ELF-1 (cell line): Measurements from ENCODE around the gene MKNK2.

Experiments used
- DNase-seq: peaks from one replicate; pipeline ENCODE4 v3.0.0-alpha.2; 2016; ENCODE audit warnings: low read depth, low spot score

The MKNK2 gene

DNA sequence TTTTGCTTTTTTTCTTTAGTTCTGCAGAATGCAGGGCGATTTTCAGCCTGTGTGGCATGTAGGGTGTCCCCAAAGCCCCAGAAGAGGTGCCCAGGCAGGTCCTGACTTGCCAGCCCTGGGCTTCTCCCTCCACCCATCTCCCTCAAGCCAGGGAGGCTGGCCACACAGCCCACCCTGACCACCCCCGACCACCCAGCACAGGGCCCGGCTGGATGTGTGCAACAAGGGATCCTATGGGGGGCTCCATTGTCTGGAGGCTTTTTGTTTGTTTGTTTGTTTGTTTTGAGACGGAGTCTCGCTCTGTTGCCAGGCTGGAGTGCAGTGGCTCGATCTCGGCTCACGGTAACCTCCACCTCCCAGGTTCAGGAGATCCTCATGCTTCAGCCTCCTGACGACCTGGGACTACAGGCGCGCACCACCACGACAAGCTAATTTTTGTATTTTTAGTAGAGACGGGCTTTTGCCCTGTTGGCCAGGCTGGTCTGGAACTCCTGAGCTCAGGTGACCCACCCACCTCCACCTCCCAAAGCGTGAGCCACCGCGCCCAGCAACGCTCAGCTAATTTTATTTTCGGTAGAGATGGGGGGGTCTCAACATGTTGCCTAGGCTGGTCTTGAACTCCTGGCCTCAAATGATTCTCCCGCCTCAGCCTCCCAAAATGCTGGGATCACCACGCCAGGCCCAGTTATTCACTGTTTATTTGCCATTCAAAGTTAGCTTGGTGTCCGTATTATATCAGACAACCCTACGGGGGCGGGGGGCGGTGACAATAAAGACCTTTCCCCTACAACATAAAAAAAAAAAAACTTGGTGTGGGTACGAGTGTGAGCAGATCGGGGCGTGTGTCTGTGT, 7.8 kb upstream of the MKNK2 start:
- no peak for DNase-seq

DNA sequence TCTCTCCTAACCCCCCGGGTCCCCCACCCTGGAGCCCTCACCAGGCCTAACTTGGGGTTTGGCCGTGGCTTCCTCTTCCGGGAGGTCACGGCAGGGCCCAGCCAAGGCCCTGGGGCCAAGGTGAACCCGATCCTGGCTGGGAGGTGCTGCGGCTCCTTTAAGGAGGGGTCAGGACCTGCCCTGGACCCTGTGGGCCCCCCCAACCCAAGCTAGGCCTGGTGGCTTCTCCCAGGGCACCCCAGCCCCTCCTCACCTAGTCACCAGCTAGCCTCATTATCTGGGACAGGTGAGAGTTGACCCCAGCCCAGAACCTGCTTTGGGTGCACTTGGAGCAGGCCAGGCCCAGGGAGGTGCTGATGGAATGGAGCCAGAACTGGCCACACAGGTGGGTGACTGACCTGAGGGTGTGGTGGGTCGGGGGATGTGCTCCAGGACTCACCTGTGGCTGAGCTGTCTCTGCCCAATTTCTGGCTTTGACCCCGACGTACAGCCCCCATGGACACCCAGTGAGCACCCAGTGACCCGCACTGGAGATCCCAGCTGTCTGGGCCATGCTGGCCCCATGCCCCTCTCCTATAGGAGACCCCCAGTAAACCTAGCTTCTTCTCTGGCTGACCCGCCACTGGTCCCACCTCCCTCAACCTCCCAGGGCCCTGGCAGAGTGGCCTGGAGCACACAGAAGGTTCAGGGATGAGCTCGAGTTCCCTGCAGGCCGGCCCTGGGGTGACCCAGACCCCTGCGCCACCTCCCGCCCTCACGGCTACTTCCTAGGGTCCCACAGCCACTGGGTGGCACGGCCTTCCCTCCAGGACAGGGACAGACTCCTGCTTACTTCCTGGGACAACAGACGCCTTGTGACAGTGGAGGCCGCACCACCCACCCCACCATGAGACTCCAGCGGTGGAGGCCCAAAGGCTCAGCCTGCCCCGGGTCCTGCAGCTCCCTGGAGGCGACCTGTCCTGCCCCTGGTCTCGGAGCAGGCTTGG, 6.7 kb upstream of the MKNK2 start:
- DNase-seq: no peak

DNA sequence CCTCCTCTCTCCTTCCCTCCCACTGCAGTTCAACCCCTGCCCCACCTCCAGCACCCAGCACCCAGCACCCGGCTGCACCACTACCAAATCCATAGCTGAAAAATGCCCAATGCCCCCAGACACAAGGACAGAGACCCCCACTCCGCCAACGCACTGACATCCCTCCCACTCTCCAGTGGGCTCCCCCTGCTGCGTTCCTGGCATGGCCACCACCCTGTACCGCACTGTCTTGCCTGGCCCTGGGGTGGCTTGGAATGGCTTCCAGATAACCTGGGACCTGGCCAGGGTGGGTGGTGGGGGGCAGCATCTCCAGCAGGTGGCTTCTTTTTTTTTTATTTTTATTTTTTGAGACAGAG, 5.8 kb upstream of the MKNK2 start:
- no peak for DNase-seq

DNA sequence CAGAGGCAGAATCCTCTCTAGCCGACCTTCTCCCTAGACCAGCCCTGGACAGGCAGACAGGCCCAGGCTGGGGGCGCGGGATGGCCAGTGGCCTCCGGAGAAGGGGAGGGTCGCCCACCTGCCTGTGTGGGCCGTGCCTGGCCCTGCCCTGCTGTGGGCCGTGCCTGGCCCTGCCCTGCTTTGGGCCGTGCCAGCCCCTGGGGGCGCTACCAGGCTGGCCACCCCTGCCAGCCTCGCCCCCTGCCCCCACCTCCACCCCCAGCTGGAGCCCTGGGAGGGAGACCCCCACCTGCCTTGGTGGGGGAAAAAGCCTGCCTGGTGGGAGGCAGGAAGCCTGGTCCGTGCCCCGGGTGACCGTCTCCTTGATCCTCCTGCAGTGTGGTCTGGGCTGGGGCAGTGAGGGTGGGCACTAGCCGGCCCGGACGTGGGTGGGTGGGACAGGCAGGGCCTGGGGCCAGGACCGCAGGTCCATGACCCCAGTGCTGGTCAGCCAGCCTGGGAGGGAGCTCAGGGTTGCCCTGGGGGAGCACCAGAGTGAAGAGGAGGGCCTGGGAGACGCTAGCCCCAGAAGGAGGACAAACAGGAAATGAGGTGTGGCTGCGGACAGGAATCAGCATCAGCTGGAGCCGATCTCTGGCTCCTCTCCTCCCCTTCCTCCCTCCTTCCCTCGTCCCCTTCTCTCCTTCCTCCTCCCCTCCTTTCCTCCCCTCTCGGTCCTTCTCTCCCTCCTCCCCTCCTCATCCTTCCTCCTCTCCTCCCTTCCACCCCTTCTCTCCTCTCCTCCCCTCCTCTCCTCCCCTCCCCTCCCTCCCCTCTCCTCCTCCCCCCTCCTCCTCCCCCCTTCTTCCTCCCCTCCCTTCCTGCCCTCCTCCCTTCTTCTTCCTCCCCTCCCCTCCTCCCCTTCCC, 5.1 kb upstream of the MKNK2 start:
- no peak for DNase-seq

DNA sequence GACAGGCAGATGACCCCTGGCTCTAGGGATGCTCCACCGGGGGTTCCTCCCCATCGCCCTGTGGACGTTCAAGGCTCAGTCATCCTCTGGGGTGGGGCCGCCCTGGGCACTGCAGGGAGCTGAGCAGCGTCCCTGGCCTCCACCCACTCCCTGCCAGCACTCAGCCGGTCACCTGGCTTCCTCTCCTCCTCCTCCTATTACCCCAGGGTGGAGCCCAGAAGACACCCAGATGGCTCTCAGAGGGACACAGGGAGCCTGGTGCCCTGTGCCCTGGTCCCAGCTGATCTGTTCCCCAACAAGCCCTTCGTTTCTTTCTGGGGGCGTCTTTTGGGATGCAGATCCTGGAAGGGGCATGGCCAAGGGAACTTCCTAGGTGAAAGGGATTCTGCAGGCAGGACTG, 3.7 kb upstream of the MKNK2 start:
- DNase-seq: no peak

DNA sequence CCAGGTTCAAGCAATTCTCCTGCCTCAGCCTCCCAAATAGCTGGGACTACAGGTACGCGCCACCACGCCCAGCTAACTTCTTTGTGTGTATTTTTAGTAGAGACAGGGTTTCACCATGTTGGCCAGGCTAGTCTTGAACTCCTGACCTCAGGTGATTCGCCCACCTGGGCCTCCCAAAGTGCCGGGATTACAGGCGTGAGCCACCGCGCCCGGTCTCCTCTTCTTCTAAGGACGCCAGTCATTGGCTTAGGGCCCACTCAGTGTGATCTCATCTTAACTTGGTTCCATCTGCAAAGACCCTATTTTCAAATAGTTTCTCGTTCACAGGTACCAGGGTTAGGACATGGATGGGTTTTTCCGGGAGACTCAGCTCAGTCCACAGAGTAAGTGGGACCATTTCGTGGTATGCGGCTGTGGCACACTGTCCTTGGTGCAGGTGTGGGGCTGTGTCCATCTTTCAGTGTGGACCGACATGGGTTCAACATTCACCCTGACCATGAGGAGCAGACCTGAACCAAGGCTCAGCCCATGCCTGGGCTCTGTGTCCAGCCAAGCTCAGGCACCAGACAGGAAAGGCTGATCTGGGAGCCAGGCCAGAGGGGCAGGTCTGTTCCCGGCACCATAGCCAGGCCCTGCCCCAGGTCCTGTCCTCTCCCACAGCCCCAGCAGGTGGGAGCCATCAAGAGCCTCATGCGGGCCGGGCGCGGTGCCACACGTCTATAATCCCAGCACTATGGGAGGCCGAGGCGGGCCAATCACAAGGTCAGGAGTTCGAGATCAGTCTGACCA, 2.8 kb upstream of the MKNK2 start:
- DNase-seq: no peak

DNA sequence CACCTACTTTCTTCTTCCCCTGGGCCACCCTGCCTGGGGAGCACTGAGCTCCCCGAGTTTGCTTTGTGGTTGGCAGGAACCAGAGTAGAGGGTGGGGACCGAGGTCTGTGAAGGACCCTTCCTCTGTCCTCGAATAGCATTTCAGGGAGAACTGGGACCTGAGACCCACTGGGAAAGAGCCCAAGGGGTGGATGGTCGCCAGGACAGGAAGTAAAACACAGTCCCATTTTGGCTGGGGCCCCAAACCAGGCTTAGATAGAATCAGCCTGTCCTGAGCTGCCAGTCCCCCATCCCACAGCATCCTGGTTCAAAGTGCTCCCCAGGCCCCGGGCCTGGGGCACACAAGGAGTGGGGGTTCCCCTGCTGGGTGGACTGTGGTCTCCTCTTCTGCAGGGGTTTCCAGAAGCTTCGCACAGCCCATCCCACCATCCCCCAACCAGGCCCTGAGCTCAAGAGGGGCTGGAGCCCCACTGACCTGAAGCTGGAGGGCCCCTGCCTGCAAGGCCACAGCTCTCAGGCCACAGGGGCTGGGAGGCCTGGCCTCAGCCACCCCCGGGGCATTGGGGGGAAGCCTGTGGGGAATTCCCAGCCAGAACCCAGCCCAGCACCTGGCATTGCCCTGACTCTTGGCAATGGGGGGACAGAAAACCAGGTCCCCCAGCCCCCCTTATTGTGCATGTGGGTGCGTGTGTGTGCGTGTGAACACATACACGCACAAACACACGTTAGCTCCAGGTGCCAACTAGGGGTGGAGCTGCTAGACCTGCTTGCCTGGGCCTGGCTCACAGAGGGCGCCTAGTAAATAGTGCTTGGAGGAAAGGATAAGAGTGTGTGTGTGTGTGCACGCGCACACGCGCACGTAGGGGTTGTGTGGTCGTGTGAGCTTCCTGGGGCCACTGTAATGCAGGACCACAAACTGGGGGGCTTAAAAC, 995 bp upstream of the MKNK2 start:
- no peak for DNase-seq

DNA sequence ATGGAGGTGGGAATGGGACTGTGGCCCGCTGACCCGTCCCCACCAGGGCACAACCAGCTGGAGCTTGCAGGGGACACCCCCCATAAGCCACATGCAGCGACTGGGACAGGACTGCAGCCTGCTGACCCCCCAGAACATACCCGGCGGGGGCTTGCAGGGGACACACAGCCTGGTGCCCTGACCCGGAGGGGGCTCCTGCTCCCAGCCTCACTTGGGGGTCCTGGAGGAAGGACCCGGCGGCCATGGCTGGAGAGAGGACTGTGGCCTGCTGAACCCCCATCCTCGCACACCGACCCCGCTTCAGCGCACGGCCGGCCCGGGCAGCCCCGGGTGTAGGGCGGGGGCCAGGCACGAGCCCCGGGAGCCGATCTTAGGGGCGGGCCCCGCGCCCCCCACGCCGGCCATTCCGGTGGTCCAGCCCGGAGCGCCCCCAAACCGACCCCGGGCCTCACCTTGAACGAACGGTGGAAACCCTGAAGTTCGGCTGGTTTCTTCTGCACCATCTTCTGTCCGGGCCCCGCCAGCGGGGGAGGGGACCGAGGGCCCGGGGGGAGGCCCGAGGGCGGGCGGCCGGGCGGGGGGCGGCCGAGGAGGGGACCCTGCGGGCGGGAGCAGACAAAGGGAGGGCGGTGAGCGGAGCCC, 574 bp downstream of the MKNK2 start:
- DNase-seq: no peak

DNA sequence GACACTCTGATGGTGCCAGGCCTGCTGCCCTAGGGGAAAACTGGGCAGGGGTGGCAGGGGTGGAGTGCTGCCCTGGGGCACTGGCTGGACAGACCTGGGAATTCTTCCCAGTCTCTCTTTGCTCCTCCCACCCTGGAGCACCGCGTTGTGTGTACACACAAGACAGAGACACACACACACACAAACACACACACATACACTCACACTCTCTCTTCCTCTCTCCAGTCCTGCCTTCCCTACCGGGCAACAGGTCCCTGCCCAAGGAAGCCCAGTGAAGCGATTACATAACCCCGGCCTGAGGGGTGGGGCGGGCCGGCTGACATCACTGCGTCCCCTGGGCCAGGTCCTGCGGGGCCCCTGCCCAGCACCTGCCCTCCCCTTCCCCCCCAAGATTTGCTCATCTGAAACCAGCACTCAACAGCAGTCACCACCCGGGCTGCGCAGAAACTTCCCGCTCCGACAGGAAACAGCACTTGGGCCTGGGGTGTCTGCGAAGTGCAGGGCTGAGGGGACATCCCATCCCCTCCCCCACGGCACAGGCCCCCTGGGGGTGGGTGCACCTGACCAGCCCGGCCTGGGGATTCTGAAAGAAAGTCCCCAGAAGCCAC, 1.2 kb downstream of the MKNK2 start:
- DNase-seq: peak; percentile 78

DNA sequence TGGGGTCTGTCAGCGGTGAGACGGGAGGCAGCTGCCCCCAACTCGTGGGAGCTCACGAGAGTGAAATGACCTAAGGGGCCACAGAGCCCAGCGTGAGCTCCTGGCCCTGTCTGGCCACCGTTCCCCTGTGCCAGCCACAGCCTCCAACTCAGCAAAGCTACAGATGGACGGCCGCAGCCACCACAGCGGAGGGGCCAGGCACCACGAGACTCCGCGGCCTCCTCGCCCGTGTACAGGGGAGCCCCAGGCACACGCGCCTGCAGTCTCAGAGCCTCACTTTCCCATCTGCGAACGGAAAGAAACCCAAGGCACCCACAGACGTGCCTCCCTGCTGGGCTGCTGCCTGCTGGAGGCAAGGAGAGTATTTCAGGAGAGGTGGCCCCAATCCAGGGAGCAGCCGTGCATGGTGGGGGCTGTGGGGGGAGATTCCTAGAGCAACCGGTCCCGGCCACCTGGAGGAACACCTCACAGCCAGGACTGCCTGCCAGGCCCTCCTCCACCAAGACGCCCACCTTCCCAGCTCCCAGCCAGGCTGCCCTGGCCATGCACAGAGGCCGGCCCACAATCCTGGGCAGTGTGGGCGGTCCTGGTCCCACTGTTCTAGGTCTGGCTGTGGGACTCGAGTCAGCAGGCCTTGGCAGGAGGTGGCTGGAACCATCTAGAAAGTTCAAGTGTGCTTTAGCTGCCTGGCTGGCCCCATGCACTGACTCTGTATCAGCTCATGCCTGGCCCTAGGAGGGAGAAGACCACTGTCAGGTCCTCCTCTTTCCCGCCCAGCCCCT, 1.9 kb downstream of the MKNK2 start:
- no peak for DNase-seq

DNA sequence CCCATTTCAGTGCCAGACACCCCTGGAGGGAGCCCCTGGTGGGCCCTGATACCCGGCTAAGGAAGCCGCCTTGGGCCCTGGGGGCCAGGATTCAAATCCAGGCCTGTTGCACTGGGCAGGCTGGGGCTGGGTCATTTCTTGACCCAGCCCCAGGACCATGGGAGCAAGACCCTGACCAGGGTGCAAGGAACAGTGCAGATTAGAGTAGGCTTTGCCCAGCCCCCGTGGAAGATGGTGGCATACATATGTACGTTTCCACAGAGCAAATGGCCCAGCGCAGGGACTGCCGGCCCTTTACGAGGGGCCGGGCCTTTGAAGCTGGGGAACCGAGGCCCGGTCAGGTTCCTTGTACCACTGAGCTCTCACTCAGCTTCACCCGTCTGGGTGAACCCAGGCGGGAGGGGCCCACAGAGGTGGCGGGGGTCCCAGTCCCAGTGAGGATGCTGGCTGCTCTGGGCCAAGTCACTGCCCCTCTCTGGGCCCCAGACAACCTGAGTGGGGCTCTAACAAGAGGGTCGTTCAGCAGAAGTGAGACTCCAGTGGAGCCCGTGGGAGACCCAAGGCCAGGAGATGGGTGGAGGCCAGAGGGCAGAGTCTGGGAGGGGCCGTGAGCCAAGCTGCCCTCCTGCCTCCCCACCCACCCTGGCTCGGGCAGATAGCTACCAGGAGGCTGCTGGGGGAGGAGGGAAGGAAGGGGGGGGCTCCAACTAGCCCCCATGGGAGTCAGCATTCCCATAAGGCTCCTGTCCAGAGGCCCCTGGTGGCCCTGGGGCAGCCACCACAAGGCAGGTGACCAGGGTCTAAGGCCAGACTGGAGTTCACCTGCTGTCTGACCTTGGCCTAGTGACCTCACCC, 2.7 kb downstream of the MKNK2 start:
- DNase-seq: no peak

DNA sequence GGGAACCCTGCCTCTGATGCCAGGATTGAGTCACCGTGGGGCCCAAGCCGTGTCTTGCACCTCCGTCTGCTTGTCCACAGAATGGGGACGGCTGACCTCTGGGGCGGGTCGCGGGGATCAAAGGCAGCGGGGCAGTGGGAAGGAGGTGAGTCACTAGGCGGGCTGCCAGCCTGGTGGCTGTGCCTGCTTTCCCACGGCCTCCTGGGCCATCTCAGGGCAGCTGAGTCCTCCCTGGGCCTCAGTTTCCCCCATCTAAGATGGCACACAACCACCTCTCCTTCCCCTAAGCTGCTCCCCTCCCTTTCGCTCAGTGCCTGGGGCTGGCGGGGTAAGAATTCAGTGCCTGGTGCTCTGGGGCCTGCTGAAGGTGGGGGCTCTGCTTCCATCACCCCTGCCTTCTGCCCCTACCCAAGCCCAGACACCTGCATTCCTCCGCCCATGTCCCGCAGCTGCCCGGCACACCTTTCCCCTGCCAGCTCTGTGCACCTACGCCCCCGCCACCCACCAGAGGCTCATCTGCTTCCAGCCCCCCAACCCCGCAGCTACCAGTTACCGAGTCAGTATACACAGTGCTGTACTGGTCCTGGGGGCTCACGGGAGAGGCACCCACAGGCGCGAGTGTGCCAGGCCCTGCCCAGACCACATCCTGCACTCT, 3.5 kb downstream of the MKNK2 start:
- DNase-seq: no peak

DNA sequence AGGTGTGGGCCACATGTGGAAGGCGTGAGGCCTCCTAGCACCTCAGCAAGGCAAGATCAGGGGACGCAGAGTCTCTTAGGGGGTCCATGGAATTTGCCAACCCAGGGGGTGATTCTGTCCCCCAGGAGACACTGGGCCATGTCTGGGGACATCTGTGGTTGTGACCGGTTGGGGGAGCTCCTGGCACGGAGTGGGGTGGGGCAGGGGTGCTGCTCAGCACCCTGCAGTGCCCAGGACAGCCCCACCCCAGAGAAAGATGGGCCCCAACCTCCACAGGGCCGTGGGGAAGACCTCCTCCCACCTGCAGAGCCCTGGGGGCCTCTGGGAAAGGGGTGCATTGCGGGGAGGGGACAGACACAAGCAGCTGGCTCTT, 4.0 kb downstream of the MKNK2 start:
- DNase-seq: no peak

DNA sequence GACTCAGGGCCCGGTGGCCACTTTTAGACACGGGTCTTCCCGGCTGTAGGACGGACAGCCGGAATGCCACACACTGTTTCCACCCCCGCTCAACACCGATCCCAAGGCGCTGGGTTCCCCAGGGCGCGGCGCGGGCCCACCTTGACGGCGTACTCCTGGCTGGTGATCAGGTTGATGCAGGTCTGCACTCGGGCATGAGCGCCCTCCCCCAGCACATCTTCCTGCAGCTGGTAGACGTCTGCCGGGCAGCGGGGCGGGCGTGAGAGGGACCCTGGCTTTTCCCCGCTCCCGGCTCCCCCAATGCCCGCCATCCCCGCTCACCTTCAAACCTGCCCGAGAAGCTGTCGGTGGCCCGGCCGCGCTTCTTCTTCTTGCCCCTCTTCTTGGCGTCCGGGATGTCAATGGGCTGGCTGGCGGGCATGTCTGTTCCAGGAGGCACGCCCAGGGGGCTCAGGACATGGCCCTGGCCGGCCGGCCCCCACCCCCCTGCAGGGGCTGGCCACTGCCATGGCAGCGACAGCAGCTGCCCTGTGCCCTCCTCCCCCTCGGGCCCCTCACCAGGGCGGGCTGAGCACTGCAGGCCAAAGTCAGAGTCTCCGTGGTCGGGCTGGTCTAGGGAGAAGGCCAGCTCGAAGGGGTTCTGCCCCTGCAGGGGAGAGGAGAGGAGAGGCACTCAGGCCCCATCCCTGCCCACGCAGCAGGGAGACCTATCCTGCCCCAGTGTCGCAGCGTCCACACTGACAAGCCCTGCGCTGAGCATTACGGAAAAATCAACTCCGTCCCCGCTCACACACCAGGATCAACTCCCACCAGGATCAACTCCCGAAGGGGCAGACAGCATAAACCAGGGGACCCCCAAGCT, 4.8 kb downstream of the MKNK2 start:
- DNase-seq: no peak

DNA sequence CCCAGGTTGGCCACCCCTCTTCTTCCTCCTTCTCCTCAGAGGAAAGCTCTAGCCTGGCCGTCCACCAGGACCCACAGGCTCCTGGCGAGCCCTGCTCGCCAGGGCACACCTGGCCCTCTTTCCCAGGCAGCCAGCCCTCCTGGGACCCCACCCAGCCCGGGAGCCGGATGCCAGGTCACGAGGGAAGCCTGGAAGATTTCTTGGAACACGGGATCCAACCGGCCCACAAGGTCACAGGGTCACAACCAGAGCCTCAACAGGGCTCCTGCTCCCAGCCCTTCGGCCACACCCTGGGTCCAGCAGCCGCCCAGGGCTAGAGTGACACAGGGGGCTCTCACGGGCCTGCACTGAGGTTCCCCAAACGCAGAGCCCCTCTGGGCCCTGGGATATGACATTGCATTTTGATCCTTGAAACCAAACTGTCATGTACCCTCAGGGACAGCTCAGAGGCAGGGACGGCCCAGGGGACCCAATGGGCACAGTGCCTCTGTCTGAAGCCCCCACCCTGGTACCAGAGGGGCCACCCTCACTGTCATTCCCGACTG, 5.5 kb downstream of the MKNK2 start:
- DNase-seq: no peak
